HT-29 (cell line): ENCODE measurements around the gene NDUFA11. TPM values are rescaled to one million over a fixed set of nuclear protein-coding genes. Genes with fewer than 3 reads are reported as not detected.

ENCODE experiments used
- DNase-seq: peaks from one replicate; pipeline ENCODE4 v3.0.0-alpha.2; 2015; ENCODE audit warnings: low spot score
- total RNA-seq: library from RNA; depleted of rRNA; stranded (reverse); fragments of >200 nt; shearing (Covaris generic); gene quantifications from 2 replicates; pipeline ENCODE4 v1.2.3, GENCODE V29; 2014

Gene NDUFA11
- total RNA-seq, 1 experiment from 2014 or later = 313 TPM

DNA sequence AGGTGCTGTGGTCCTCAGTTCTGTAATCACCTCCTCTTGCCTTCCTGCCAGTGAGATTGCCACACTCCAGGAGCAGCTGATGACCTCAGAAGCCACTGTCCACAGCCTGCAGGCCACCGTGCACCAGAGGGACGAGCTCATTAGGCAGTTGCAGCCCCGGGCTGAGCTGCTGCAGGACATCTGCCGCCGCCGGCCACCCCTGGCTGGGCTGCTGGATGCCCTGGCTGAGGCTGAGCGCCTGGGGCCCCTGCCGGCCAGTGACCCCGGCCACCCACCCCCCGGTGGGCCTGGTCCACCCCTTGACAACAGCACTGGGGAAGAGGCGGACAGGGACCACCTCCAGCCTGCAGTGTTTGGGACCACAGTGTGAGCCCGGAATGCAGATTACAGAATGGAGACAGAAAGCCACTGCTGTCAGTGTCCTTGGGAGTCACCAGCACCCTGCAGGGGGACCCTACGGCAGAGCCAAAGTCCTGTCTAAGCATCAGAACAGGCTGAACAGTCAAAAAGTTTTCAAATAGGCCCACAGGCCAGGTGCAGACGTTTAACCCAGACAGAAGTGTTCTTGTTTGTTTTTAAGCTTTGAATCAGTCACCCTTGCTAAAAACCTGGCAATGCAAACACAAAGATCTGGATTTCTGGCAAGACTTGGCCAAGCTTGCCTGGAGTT is 5.3 kb upstream of the NDUFA11 start:
- DNase-seq = no peak

GRCh38 chr19:5907241-5907640 is 3.7 kb upstream of the NDUFA11 start:
- no peak for DNase-seq

GRCh38 chr19:5905114-5905778 is 1.7 kb upstream of the NDUFA11 start:
- peak; percentile 8 for DNase-seq

DNA sequence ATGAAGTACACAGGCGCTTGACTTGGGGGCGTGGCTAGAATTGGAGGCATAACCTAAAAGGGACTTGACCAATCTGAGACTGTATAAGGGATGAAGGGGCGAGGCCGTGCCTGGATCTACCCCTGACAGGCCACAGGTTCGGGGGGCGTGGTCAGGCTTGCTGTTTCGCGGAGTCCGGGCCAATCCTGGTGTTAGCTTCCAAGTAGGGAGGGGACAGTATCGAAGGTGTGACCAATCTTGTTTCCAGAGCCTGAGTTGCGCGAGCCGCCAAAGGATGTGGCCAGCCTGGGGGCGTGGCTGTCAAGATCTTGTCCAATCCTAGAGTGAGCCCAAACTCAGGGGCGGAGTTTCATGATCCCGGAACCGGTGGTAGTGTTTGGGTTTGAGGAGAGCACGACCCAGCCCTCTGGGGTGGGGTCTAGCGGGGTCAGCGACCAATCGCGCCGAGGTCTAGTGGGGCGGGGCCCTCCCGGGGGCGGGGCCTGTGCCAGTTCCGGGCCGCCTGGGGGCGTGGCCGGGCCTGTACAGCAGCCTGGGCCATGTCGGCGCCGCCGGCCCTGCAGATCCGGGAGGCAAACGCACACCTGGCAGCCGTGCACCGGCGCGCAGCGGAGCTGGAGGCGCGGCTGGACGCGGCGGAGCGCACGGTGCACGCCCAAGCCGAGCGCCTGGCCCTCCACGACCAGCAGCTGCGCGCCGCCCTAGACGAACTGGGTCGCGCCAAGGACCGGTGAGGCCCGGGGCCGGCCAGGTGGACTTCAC is 943 bp upstream of the NDUFA11 start, which contains the start of gene VMAC:
VMAC (plus strand) TSS at position 521 of the 762 bp plus-strand sequence; CDS start at position 540, 19 bp downstream.
- peak; percentile 98 for DNase-seq

DNA sequence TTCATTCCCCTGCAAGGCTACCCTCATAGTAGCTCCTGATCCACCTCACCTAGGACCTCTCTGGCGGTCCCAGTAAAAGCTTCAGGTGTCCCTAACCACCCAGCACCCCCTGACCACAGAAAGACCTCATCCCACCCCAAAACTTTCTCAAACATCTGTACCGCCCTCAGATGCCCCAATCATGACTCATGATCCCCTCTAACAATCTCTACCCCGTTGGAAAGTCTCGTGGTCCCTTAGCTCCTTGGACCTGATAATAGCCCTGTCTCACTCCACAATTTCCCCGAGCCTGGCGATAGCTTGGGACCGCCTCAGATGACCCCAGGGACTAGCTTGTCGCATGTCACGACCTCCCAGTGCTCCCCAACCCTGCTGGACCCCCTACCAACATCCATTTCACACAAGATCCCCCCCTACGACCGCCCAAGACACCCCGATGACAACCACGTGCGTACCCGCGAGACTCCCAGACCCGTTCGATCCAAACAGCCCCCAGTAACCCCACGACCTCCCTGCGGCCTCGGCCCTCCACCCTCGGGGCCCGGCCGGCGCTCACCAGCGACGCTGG is 450 bp downstream of the NDUFA11 start:
- DNase-seq = no peak

GRCh38 chr19:5900976-5901375 is 2.6 kb downstream of the NDUFA11 start:
- no peak for DNase-seq

- no peak for DNase-seq
Observed at GRCh38 chr19:5899728-5900526, 3.7 kb downstream of the NDUFA11 start.

- DNase-seq = no peak
Observed at GRCh38 chr19:5897189-5897969, 6.2 kb downstream of the NDUFA11 start.

DNA sequence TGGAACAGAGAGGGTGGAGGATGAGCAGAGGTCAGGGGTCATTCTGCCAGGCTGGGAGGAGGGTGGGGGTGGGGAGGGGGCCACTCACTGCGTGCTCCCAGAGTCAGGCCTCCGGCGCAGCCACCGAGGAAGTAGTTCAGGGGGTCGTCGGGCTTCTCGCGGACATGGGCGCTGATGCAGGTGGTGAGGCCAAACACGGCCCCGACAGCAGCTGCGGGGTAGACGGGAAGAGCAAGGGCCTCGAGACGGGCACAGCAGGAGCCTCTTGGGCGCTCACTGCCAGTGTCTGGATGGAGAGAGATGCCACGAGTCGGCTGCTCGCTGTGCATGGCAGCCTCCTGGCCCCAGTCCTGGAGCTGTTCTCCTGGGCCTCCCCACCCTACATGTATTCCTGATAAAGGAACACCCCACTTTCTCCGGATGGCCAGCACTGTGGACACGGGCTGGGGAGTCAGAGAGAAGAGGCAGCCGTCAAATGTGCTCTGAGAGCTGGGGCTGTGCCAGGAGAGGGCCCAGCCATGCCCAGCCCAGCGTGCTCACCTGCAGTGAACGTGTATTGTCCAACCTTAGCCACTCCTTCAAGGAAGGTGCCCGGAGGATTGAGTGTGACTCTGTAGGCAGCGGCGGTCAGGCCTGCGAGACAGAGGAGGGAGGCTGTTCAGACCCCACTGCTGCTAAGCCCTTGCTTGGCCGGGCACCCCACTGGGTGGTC is 7.1 kb downstream of the NDUFA11 start:
- no peak for DNase-seq

DNA sequence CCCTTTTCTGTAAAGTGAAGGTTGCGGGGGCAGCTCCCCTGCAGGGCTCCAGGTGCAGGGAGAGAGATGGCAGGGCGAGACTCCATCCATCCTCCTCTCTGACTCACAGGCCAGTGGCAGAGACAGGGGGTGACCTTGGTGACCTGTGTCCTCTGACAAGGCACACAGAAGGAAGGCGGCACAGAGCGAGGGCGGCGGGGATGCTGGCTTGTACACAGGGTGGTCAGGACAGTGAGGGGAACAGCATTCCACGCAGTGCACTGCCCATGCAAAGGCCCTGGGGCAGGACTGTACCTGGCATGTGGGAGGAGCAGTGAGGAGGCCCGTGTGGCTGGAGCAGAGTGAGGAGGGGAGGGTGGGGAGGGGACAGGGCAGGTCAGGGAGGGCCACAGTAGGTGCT is 7.7 kb downstream of the NDUFA11 start:
- DNase-seq = no peak

- no peak for DNase-seq
Observed at GRCh38 chr19:5895409-5895808, 8.2 kb downstream of the NDUFA11 start.

- no peak for DNase-seq
Observed at GRCh38 chr19:5894704-5895349, 8.8 kb downstream of the NDUFA11 start.

- no peak for DNase-seq
Observed at GRCh38 chr19:5893907-5894703, 9.5 kb downstream of the NDUFA11 start.

GRCh38 chr19:5893296-5893903 is 10.2 kb downstream of the NDUFA11 start:
- DNase-seq = no peak

GRCh38 chr19:5892772-5893275 is 10.8 kb downstream of the NDUFA11 start:
- no peak for DNase-seq

DNA sequence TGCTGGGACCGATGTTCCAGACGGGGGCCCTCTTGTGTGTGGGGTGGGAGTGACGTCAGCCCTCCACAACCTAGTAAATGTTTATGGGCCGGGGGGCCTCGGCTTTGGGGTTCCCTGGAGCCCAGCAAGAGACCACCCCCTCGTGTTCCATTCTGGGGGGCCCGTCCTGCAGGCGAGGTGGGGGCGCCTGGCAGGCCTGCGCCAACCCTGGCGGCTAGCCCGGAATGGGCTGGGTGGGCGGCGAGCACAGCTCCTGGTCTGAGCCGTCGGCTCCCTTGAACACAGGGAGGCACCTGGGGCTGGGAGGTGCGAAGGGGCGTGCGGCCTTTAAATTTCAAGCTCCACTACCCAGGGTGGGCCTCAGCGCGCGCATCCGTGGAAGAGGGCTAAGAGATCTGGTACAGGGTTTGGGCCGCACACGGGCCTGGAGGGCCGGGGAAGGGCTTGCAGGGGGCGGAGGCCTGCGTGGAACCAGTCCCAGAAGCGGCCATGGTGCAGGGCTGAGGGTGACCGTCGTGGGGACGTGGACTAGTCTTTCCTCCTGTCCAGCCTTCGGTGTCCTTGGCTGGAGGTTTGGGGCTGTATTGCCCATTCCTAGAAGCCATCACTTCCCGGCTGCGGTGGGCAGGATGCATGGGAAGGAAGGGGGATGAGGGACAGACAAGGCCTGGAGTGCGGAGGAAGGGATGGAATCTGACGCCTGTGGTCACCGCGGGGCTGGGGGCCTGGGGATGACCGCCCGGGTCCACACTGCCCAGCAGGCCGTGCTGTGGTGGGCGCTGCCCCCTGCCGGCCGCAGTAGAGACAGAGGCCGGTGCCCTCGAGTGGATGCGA is 11.4 kb downstream of the NDUFA11 start:
- DNase-seq = peak; percentile 31

GRCh38 chr19:5891572-5891937 is 12.0 kb downstream of the NDUFA11 start:
- DNase-seq = no peak
